Activated CD8-positive, alpha-beta memory T cell treated with anti-CD3 and anti-CD28 coated beads for 36 hours (primary cell): ENCODE measurements around the gene P2RX6. TPM values are rescaled to one million over a fixed set of nuclear protein-coding genes. Genes with fewer than 3 reads are reported as not detected.

Source experiments
- CTCF ChIA-PET: fragments of 350-600 bp; sonication (Branson Sonifier 250); formaldehyde crosslinking; loops from one replicate; lab custom pipeline; 2021; ENCODE audit warnings: antibody characterized with exemption; lab: Charles Lee
- POLR2A ChIA-PET: fragments of 350-600 bp; sonication (Branson Sonifier 250); formaldehyde crosslinking; loops from one replicate; lab custom pipeline; 2021; ENCODE audit warnings: antibody characterized with exemption; lab: Charles Lee
- total RNA-seq, 2 experiments: library from RNA; stranded (reverse); gene quantifications; one replicate each; pipeline ENCODE4 v1.2.3, GENCODE V29; 2021

The P2RX6 gene
- total RNA-seq, 2 experiments from 2014 or later = 0.38 to 0.40 TPM

DNA sequence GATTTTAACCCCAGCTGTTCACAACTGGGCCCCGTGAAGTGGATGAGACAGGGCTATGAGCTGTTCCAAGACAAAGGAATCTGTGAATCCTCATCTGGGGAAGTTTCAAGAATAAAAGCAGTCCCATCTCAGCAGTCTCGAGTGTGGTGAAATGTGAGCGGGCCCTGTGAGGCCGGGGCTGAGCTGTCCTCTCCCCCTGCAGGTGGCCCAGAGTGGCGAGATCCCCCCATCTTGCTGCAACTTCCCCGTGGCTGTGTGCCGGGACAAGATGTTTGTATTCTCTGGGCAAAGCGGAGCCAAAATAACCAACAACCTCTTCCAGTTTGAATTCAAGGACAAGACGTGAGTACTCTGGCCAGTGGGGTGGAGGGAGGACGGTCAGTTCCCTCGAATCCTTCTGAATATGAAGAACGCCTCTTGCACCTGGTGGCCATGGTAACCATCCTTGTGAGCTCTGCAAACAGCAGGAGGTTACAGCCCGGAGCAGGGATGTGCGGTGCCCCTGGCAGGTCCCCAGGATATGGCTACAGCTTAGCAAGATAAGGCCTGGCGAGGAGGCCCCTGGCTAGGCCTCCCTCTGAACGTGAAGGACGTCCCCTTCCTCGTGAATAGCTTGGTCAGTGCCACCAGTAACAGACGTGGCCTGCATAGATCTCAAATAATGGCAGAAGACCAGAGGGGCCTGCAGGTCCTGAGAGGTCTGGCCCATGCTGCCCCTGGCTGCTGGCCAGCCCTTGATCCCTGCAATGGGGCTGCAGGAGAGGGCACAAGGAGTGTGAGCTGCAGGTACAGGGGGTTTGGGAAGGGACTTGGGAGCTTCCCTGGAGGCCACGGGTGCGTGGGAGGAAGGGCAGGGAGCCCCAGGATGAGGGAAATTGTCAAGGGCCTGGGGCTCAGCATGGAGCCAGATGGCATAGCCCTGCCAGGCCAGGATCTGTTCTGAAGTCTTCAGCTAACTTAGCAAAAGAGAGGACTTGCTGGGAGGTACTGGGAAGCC is 24.5 kb upstream of the P2RX6 start:
- ChIA-PET POLR2A (interaction anchor here (1.3 kb wide), 1 partner anchor 9 kb away, joined by 11 read pairs; no protein-coding TSS in a partner anchor), CTCF (no interaction called here)

GRCh38 chr22:20991252-20992055 is 23.5 kb upstream of the P2RX6 start:
- ChIA-PET CTCF (interaction anchor here (1.3 kb wide), 1 partner anchor 16 kb away, joined by 7 read pairs; no protein-coding TSS in a partner anchor), POLR2A (interaction anchor here (1.3 kb wide), 1 partner anchor 8 kb away, joined by 11 read pairs; no protein-coding TSS in a partner anchor)

GRCh38 chr22:20992056-20992442 is 22.9 kb upstream of the P2RX6 start:
- ChIA-PET CTCF (interaction anchor here (1.3 kb wide), 1 partner anchor 16 kb away, joined by 7 read pairs; no protein-coding TSS in a partner anchor), POLR2A (no interaction called here)

DNA sequence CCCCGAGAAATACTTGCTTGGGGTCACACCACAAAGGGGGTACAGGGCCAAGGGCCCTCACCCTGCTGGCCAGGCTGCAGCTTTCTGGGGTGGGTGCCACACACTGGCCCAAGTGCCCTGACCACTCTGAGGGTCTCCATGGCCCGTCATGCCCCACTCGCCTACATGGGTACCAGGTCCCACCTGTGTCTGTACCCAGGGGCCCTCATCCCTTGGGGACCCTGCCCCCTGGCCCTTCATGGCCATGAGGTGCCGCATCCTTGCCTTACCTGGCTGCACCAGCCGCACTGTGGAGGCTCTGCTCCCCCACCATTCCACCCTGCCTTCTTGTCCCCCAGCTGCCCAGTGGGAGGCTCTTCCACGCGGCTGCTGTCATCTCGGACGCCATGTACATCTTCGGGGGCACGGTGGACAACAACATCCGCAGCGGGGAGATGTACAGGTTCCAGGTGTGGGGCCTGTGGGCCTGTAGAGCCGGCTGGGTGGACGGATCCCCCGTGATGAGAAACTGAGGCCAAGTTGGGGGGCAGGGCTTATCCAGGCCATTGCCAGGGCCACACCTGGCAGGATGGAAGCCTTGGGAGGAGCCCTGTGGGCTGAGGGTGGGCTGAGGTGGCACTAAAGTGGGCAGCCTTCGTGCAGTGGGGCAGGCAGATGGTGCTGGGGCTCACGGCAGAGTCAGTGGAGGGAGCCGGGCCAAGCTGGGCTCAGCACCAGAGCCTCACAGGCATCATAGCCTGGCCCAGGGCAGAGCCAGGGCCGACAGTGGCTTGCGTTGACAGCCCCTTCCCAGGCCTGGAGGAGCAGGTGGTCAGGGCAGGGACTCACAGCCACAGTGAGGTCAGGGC is 22.3 kb upstream of the P2RX6 start:
- ChIA-PET CTCF (interaction anchor here (1.3 kb wide), 1 partner anchor 17 kb away, joined by 7 read pairs; no protein-coding TSS in a partner anchor), POLR2A (no interaction called here)

DNA sequence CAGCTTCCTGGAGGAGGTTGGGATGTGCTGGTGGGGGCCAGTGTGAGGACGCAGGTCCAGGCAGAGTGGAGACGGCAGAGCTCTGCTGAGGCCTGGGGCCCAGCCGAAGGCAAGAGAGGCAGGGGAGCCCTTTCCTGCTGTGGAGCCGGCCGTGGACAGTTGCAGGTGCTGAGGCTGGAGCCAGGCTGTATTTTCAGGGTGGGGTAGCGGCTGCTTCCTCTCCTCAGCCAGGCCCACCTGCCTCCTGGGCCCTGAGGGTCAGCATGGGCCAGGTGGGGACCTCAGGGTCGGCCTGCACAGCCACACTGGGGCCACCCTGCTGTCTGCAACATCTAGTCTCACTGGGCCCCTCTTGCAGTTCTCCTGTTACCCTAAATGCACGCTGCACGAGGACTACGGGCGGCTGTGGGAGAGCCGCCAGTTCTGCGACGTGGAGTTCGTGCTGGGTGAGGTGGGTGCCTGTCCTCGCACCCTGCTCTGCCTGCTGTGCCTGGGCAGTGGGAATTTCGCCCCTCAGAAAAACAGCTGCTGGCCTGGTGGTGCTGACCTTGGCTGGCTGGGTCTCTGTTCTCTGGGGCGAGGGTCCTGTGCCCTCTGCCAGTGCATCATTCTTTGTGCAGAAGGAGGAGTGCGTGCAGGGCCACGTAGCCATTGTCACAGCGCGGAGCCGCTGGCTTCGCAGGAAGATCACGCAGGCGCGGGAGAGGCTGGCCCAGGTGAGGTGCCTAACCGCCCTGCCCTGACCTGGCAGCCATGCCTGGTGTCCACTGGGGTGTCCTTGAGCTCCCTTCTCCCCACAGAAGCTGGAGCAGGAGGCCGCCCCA is 21.4 kb upstream of the P2RX6 start:
- CTCF ChIA-PET = no interaction called here
- POLR2A ChIA-PET = interaction anchor here (1.3 kb wide), 1 partner anchor 11 kb away, joined by 4 read pairs; the partner anchor contains the start of gene LZTR1

GRCh38 chr22:20994128-20994901 is 20.6 kb upstream of the P2RX6 start:
- CTCF ChIA-PET = no interaction called here
- POLR2A ChIA-PET = interaction anchor here (1.3 kb wide), 1 partner anchor 12 kb away, joined by 4 read pairs; the partner anchor contains the start of gene LZTR1

DNA sequence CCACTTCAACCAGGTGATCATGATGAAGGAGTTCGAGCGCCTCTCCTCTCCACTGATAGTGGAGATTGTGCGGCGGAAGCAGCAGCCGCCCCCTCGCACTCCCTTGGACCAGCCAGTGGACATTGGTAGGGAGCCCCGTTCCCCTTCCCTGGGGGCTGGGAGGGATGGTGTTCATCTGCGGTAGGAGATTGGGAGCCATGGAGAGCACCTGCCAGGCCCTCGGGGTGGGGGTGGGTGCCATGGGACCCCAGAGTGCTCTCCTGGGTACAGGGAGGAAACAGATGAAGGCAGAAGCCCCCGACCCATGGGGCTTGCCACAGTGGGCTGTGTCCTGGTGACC is 20.1 kb upstream of the P2RX6 start:
- CTCF ChIA-PET = no interaction called here
- POLR2A ChIA-PET = no interaction called here

DNA sequence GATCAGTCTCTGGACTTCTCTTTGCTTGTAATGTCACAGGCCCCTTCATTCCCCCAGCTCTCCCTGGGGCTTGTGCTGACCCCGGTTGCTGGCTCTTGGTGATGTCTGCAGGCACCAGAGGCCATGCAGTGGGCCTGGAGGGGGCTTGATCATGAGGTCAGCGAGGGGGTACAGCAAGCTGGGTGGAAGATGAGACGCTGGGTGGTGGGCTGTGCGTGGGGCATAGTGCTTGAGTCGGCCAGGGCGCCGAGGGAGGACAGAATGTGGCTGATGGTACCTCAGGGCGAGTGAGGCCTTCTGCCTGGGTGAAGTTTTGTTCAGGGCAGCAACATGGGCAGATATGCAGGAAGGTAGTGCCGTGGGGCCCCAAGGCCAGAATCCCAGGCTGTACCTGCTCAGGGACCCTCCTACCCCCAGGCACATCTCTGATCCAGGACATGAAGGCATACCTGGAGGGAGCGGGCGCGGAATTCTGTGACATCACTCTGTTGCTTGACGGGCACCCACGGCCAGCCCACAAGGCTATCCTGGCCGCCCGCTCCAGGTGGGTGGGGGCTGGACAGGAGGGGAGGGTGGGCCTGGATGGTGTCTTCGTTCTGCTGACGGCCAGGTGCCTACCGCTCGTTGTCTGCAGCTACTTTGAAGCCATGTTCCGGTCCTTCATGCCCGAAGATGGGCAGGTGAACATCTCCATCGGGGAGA is 19.5 kb upstream of the P2RX6 start:
- POLR2A ChIA-PET = no interaction called here
- CTCF ChIA-PET = interaction anchor here (1.3 kb wide), 1 partner anchor 14 kb away, joined by 3 read pairs; the partner anchor contains the start of gene LZTR1

- ChIA-PET CTCF (interaction anchor here (1.3 kb wide), 1 partner anchor 14 kb away, joined by 3 read pairs; the partner anchor contains the start of gene LZTR1), POLR2A (interaction anchor here (0.5 to 0.6 kb wide), 2 partner anchors 8 to 202 kb away, joined by 3 read pairs; no protein-coding TSS in a partner anchor)
Measured at GRCh38 chr22:20996031-20996410, 18.9 kb upstream of the P2RX6 start.

GRCh38 chr22:20996598-20997535 is 18.1 kb upstream of the P2RX6 start:
- ChIA-PET CTCF (interaction anchor here (1.3 kb wide), 1 partner anchor 15 kb away, joined by 3 read pairs; the partner anchor contains the start of gene LZTR1), POLR2A (interaction anchor here (0.5 to 0.6 kb wide), 2 partner anchors 7 to 203 kb away, joined by 3 read pairs; no protein-coding TSS in a partner anchor)

DNA sequence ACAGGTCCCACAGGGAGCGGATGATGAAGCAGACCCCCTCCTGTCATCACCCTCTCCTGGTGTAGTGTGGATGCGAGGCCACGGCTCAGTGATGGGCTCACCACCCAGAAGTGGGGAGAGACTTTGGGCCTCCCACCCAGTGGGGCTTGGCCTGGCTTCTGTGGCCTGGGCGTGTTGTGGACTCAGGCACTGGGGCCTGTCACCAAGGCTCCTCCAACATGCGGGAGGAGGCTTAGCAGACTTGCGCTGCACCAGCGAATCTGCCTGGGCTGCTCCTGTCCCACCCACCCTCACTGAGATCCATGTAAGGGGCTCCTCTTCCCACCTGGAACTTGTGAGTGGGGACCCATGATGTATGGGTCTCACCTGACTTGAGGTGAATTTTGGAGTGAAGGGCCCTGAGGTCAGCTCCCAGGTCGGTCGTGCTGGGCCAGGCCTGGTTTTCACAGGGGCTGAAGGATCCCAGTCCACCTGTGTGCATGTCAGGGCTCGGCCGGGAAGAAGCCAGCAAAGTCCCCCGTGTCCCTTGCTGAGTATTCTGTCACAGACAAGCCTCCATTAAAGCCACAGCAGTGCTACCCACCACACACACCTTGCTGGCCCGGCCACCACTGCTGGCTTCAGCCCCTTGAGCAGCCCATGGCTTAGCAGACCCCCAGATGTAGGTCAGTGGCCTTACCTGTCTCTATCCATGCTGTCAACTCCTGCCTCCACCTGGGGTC is 17.3 kb upstream of the P2RX6 start:
- POLR2A ChIA-PET = interaction anchor here (3.4 kb wide), 1 partner anchor 16 kb away, joined by 23 read pairs; the partner anchor contains the start of gene LZTR1

DNA sequence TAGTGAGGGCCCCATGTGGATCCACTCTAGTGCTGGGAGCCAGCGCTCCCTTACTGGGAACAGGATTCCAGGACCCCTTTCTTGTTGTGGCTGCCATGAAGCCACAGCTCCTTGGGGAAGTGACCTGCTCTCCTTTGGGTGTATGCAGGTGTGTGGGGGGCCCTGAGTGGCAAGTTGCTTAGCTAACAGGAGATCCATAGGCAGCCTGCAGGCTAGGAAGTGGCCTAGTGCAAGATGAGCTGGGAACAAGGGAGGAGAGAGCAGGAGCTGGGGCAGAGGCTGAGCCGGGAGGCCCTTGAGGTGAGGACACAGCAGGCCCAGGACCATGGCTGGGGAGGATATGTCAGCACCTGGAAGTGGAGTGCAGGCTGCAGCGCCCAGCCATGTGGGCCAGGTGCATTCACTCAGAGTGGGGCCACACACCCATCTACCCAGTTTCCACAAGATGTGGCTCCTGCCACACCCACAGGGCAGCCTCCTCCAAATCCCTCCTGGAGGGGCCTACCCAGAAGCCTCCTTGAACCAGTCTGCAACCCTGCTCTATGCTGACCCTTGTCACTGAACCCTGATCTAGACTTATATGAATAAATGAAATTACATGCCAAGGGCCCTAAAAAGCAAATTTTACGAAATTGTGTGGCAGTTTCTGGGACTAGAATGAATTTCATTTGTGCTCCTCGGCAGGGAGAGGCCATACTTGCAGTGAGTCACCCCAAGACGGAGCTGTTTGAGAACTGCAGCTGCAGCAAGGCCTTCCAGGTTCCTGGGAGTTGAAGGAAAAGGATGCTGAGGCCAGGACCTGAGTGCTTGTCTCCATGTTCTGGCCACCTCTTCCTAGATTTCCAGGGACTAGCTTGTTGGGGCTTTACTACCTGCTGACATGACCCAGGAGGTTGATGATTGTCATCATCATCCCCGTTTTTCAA is 16.3 kb upstream of the P2RX6 start:
- POLR2A ChIA-PET = interaction anchor here (0.7 to 3.4 kb wide), 3 partner anchors 8 to 41 kb away, joined by 4 to 23 read pairs (median 11); partner anchors contain the start of gene LZTR1
- CTCF ChIA-PET = no interaction called here

More for the DNA sequence above, 17.3 kb upstream of the P2RX6 start:
- CTCF ChIA-PET = no interaction called here
